Dermis blood vessel endothelial cell (primary cell): Measurements from ENCODE around the gene NKTR. TPM values are rescaled to one million over a fixed set of nuclear protein-coding genes. Genes with fewer than 3 reads are reported as not detected.

Experiments
- DNase-seq: peaks from one replicate; pipeline ENCODE4 v3.0.0; 2010
- total RNA-seq: library from RNA; depleted of rRNA; stranded (reverse); fragments of >200 nt; gene quantifications from 2 replicates; pipeline ENCODE4 v1.2.3, GENCODE V29; 2014

Gene NKTR
- total RNA-seq, 1 donor from 2014 or later, result 133 TPM

DNA sequence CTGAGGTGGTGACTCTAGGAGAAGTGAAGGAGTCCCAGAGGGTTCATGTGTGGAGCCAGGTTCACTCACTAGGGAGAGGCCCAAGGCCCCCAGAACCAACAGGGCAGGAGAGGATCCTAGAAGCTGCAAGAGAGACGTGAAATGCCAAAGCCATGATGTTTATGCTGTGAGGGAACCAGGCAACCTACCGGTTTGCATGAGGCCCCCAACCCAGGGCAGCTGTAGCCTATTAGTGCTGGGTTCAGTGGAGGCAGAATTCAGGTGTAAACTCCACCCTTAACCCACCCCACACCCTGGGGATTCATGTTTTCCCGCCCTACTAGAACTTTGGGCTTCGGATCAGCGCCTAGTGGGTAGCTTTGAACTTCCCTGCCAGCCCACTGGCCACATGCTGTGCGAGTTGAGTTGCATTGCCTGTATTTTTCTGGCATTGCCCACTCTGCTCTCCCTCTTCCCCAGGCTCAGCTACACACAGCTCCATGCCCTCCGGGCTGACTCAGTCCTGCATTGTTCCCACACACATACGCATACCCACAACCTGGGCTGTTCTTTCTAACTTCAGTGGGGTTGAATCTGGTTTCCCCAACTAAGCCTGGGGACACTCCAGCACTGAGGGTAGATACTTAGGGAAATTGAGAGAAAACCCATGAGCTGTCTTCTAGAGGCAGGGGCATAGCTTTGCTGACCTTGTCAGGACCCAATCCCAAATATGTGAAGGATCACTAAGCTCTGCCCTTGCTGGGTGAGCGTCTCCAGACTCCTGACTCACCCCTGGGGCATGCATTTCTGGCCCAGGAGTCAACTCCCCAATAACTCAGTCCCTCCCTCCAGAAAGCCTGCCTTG, 51.0 kb downstream of the NKTR start:
- peak; percentile 33 for DNase-seq

- no peak for DNase-seq
Measured at GRCh38 chr3:42652251-42652610, 51.7 kb downstream of the NKTR start.

GRCh38 chr3:42652611-42653302, 52.3 kb downstream of the NKTR start:
- DNase-seq, result peak; percentile 86

DNA sequence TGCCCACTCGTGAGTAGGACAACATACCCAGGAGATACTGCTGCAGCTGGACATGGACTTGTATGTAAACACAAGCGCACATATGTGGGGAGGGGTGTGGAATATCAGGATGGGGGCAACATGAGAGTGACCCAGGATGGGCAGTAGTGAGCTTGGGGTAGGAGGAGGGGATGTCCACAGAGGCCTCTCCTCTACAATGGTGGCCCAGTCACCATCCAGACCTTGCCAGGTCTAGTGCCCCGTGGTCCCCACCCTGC, 52.7 kb downstream of the NKTR start:
- DNase-seq, result no peak

DNA sequence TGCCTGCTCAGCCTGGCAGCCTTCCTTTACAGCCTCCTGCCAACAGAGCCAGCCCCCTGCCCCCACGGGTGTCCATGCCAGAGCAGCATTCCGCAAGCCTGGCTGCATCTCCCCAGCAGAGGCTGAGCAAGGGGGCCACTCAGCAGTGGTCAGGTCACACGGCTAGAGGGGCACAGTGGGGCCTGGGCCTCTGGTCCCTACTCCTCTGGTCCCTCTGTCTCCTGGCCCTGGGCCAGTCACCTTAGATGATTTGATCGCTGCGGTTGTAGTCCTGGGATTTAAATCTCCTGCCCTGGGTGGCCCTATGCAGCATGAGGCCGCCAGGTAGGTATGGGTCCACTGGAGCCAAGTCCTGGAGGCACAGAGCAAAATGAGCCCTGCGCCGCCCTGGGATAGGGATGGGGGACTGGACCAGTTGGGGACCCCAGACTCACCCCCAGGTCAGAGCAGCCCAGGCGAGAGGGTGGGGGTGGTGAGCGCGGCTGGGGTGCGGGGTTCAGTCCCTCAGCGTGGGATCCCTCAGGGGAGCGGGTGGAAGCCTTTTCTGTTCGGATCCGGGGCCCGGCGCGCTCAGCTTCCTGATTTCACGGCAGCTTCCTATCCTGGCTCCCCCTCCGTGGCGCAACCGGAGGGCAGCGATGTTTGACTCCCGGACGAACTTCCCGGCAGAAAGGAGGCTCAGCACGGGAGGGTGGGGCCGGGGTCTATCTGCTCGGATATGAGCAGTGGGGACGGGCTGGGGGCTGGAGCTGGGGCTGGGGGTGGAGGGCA, 53.3 kb downstream of the NKTR start, which contains the start of gene ZBTB47:
ZBTB47 (plus strand) TSS at position 138 of the 771 bp plus-strand sequence. CDS start 4,659 bp downstream, outside the sequence.
- peak; percentile 37 for DNase-seq

DNA sequence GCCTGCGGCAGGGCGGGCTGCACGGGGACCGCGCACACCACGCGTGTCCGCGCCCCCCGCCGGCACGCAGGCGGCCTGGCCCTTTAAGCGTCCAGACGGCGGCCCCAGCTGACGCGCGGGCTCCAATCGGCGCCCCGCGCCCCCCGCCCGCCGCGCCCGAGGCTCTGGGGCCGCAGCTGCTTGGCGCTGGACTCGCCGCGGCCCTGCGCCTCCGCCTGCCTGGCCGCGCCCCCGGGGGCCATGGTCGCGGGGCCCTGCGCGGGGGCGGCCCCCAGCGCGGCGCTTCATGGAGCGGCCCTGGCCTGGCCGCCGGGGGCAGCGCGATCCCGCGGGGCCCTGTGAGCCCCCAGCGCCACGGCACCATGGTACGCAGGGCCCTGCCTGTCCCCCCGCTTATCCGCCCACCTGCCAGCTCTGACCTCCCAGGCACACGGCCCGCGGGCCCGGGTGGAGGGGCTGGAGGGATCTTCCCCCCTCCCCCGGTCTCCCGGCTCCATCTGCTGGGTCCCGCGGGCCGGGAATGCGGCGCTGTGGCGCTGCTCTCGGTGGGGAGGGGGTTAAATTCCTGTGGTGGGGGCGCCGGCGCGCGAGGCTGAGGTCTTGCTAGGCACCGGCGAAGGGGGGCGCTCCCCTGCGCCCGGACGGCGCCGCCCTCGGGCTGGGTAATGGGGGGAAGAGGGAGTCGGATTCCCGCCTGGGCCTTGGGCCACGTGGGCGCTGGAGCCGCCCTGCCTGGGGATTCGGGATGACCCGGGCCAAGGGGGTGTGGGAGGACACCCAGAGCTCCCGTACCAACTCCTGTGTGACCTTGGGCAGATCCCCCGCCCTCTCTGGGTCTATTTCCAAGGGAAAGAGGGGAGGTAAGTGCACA, 54.1 kb downstream of the NKTR start:
- DNase-seq, result peak; percentile 63

DNA sequence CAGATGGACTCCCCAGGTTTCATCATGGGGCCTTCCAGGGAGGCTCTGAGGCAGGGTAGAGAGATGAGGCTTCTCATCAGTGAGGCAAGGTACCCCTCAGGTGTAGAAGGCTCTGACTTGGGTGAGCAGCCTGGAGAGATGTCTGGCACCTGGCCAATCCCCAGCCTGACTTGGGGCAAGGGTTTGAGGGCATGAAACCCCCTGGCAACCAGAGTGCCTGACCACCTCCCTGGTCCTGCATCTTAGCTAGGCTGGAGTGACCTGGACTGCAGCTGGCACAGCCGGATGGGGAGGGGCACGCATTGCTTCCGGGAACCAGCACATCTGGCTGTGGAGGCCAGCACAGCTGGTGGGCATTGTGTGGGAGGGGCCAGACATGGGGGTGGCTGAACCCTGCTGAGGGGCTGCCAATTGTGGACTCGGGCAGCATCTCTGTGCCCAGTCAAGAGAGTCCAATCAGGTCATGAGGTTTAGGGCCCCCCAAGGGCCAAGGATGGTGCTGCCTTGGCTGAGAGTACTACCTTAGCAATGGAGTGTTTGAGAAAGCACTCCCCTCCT, 54.9 kb downstream of the NKTR start:
- DNase-seq, result no peak

GRCh38 chr3:42655980-42656679, 55.6 kb downstream of the NKTR start:
- peak; percentile 54 for DNase-seq

- DNase-seq, result no peak
Measured at GRCh38 chr3:42656680-42657610, 56.5 kb downstream of the NKTR start.

DNA sequence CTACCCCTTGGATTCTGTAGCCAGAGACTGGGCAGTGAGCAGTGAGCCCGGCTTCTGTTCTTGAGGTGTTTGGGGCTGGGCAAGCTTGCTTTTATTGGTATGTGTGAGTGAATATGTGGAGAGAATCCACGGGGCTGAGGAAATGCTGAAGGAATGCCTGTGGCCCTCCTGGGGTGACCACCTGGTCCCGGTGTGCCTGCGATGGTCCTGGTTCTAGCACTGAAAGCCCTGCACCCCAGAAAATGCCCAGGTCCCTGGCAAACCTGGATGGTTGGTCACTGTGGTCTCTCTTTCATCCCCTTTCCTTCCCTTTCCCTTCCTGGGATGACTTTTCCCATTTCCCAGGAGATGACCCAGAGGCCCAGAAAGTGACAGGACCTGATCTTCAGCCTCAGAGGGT, 57.2 kb downstream of the NKTR start:
- no peak for DNase-seq

- DNase-seq, result no peak
Measured at GRCh38 chr3:42658091-42658770, 57.7 kb downstream of the NKTR start.

GRCh38 chr3:42658771-42659390, 58.4 kb downstream of the NKTR start:
- no peak for DNase-seq

DNA sequence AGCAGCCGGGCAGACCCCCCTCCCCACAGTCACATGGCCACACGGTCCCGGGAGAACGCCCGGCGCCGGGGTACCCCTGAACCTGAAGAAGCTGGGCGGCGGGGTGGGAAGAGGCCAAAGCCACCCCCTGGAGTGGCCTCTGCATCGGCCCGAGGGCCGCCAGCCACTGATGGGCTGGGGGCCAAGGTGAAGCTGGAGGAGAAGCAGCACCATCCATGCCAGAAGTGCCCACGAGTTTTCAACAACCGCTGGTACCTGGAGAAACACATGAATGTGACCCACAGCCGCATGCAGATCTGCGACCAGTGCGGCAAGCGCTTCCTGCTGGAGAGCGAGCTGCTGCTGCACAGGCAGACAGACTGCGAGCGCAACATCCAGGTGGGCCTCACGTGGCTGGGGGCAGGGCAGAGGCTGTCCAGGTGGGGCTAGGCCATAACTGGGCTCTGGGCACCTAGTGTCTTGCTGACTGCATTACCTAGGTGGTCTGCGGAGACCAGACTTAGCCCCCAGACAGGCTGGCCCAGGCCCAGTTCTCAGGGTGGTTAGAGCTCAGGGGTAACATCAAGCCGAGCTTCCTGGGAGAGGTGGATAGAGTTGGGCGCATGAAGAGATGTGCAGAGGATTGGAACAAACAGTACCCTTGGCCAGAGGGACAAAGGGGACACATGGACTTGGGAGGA, 59.1 kb downstream of the NKTR start:
- DNase-seq, result no peak

GRCh38 chr3:42660131-42660715, 59.7 kb downstream of the NKTR start:
- no peak for DNase-seq

DNA sequence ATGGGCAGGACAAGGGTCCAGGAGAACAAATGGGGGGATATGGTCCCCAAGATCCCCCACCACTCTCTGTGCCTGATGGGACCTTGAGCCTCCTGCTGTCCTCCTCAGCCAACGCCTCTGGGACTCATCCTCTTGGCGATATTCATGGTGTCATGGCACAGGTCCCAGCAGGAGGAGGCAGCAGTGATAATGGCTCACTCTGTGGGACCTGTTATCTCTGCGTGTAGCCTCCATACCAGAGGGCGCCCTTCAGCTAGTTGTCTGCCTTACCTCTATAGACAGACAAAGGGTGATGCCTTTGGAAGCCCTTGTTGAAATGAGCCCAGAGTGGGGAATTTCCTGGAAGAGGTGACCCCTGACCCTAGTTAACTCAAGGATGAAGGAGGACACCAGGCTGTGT, 60.4 kb downstream of the NKTR start:
- no peak for DNase-seq

- DNase-seq, result no peak
Measured at GRCh38 chr3:42661593-42662022, 61.1 kb downstream of the NKTR start.

DNA sequence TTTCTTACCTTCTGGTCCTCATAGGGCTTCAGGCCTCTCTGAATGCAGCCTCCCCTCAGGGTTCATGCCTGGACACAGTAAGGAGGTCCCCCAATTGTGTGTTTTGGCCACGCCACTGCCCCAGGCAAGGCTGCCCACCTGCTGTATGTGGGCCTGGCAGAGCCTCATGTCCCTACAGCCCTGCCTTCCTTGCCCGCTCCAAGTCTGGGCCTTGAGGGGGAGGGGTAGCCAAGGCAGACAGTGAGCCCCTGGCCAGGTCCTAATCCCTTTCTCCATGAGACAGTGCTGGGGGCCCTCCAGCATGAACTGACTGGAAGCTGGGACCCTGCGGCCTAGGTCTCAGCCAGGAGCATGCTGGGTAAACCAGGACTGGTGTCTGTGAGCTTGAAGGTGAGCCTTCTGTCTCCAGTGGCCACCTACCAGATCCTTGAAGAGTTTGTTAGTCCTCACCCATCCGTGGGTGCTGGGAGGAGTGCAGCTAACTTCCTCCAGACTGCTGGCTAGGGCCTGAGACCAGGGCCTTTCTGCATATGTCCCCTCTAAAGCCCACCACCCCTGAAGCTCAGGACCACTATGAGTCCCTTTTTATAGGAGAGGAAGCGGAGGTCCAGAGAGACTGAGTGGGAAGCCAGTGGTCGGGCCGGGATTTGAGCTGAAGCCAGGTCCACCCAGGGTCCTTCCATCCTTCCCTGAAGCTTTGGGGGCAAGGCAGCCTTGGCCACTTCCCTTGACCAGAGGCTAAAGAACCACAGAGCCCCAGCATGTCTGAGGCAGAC, 61.7 kb downstream of the NKTR start:
- no peak for DNase-seq
